Bronchial epithelial cell (primary cell): Measurements from ENCODE around the gene NPHP1. TPM values are rescaled to one million over a fixed set of nuclear protein-coding genes. Genes with fewer than 3 reads are reported as not detected.
"Not testable (repeated sequence)": the region's sequence is repeated elsewhere in the genome, so short reads cannot be mapped to it uniquely, and the experiment has no call there.

ENCODE experiments used
- DNase-seq: peaks from one replicate; pipeline ENCODE4 v3.0.0-alpha.2; 2010; ENCODE audit warnings: low read depth
- FAIRE-seq: peaks from 2 replicates; lab custom pipeline; 2011; peaks lifted over from hg19 to GRCh38; lab: Jason Lieb, UNC
- H3K27me3 ChIP-seq: 2 replicates; pipeline ENCODE4 v1.5.1; 2011; ENCODE audit warnings: low read length; ENCODE audit not compliant: control insufficient read depth, insufficient read depth
- H3K36me3 ChIP-seq: 2 replicates; pipeline ENCODE4 v1.5.1; 2011; ENCODE audit warnings: low read length; ENCODE audit not compliant: control insufficient read depth, insufficient read depth
- H3K4me3 ChIP-seq: 2 replicates; pipeline ENCODE4 v1.5.1; 2011; ENCODE audit warnings: mild to moderate bottlenecking, low read depth, low read length, control low read depth
- CTCF ChIP-seq: IDR thresholded peaks from 2 replicates; pipeline ENCODE4 v1.5.1; 2011; ENCODE audit warnings: mild to moderate bottlenecking, moderate library complexity, low read length, control low read depth, inconsistent platforms; ENCODE audit not compliant: insufficient read depth, severe bottlenecking
- total RNA-seq: library from RNA; depleted of rRNA; stranded (reverse); fragments of >200 nt; gene quantifications from 2 replicates; pipeline ENCODE4 v1.2.1, GENCODE V29; 2014

The NPHP1 gene
- total RNA-seq = 1.6 and 2.4 TPM in 2 replicates

DNA sequence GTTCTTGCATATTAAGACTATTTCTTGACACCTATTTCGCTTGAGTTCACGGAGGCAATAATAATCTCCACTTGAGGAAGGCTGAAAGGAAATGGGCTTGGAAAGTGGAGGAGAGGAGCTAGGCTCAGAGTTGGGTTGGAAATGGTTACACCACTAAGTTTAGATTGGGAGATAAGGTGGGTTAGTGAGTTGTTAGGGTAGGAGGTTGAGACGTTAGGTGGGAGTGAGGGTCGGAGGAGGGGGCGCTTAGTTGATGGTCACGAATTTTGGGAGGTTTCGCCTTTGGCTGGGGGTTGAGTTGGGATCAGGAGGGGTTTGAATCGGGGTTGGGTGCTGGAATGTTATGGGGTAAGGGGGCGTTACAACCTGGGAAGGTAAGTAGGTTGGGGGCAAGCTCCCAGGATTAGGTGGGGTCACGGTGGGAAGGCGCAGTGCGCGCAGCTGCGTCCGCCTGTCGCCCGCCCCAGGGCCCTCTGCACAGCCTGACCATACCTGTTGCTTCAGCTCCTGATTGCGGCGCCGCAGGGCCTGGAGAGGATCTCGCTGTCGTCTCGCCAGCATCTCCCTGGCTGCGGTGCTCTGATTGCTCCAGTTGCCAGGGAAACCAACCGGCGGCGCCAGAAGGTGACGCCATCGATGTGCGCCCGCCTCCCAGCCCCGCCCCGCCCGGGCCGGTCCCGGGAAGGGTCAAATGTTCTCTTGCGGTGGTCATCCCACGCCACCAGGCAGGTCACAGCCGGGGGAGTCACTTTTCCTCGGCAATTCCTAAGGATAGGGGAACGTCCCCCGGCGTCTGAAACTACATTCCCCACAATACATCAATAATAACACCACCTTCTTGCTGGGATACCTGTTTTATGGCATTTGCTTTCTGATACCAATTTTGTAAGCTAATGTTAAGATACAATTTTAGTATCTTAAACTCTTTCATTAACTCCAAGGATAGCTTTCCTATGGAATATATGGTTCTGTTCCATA lies at the start of gene NPHP1:
Gene NPHP1, minus strand, starts transcription at position 606 of the 978 bp plus-strand sequence. Its CDS starts 45 bp downstream, at position 561.
- peak within 1 kb of the TSS; percentile 77 for H3K4me3 ChIP-seq
- no peaks in the 10 kb centered on the region for H3K36me3 ChIP-seq
- FAIRE-seq (no peak), DNase-seq (peak; percentile 65)
- H3K27me3 ChIP-seq = no peaks in the 10 kb centered on the region
- no peak for TF ChIP-seq CTCF

DNA sequence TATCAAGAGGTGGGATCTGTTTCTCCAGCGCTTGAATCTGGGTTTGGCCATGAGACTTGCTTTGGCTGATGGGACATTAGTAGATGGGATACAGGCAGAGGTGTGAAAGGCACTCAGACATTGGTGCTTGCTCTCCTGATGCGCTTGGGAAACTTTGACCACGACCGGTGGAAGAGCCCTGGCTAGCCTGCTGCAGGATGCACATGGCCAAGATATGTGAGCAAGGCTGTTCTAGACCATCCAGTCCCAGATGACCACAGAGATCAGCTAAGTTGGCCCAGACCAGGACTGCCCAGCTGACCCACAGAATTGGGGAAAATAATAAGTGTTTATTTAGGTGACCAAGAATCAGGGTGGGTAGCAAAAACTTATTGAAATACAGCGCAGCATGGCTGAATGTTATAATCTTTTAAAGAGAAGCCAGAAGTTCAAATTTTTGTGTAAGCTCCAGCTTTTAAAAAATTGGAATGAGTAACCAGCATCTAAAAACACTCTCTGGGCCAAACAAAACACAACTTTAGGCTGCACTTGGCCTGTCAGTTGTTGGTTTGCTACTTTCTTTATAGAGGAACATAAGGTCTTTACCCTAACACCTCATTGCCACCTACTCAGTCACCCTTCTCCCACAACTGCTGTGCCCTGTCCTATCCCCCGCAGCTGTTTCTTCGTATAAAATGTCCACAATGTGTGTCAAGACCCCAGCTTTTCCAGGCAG lies 43.4 kb upstream of the NPHP1 start:
- not testable (repeated sequence) for H3K36me3 ChIP-seq, DNase-seq, FAIRE-seq, H3K4me3 ChIP-seq, H3K27me3 ChIP-seq

GRCh38 chr2:110245488-110246435 lies 40.9 kb upstream of the NPHP1 start:
- H3K4me3 ChIP-seq, FAIRE-seq, H3K27me3 ChIP-seq, H3K36me3 ChIP-seq, DNase-seq: not testable (repeated sequence)

- not testable (repeated sequence) for FAIRE-seq, H3K36me3 ChIP-seq, H3K4me3 ChIP-seq, DNase-seq, H3K27me3 ChIP-seq
Measured at GRCh38 chr2:110243283-110243682, 38.5 kb upstream of the NPHP1 start.

- FAIRE-seq, DNase-seq, H3K4me3 ChIP-seq: not testable (repeated sequence)
Measured at GRCh38 chr2:110234514-110234913, 29.7 kb upstream of the NPHP1 start.

GRCh38 chr2:110229886-110230285 lies 25.1 kb upstream of the NPHP1 start:
- not testable (repeated sequence) for H3K4me3 ChIP-seq, H3K27me3 ChIP-seq, DNase-seq, H3K36me3 ChIP-seq, FAIRE-seq

More at GRCh38 chr2:110234514-110234913, 29.7 kb upstream of the NPHP1 start:
- H3K36me3 ChIP-seq, H3K27me3 ChIP-seq: not testable (repeated sequence)

DNA sequence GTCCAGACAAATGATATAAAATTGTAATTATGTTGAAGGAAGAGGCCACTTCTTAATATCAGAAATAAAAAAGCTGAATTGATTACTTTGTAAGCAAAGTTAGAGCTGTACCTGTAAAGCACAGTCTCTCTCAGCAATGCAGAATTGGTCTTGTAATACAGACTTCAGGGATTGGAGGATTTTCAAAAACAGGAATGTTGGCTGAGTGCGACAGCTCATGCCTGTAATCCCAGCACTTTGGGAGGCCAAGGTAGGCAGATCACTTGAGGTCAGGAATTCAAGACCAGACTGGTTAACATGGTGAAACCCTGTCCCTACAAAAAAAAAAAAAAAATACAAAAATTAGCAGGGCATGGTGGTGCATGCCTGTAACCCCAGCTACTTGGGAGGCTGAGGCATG lies 17.8 kb upstream of the NPHP1 start:
- H3K27me3 ChIP-seq, FAIRE-seq: not testable (repeated sequence)
- DNase-seq = peak; percentile 69

GRCh38 chr2:110221938-110222337 lies 17.1 kb upstream of the NPHP1 start:
- TF ChIP-seq CTCF = no peak
- Histone ChIP-seq H3K36me3 (no peaks in the 10 kb centered on the region), H3K27me3 (no peaks in the 10 kb centered on the region), H3K4me3 (no peak overlapping the region)
- FAIRE-seq (no peak), DNase-seq (no peak)

More for the DNA sequence above, 17.8 kb upstream of the NPHP1 start:
- not testable (repeated sequence) for H3K36me3 ChIP-seq, H3K4me3 ChIP-seq
